K562 (cell line): ENCODE data around the gene FRMPD1. TPM values are rescaled to one million over a fixed set of nuclear protein-coding genes. Genes with fewer than 3 reads are reported as not detected.

ENCODE experiments used
- ATAC-seq: fragments of 200-7000 bp; cut with Tn5 transposase; 3 replicates; pipeline ENCODE4 v1.9.1; 2020; ENCODE audit warnings: moderate library complexity
- BruUV-seq: library from RNA; stranded (reverse); fragments of 400-500 nt; replicated peaks from 2 replicates; lab custom pipeline; 2021; lab: Mats Ljungman, UMichigan
- CTCF ChIA-PET: fragments of 300-600 bp; formaldehyde crosslinking; extraction: SDS; loops from one replicate; lab custom pipeline; 2021; ENCODE audit warnings: low intra/inter-chr PET ratio; lab: Yijun Ruan, JAX
- POLR2A ChIA-PET: fragments of 300-600, 350-650 bp; sonication (Branson Sonifier 250); formaldehyde crosslinking; extraction: SDS; loops from one replicate; lab custom pipeline; 2021; ENCODE audit warnings: antibody characterized with exemption, inconsistent platforms; lab: Yijun Ruan, JAX
- DNase-seq, 4 experiments: peaks; one replicate each; pipeline versions ENCODE4 v3.0.0 to v3.0.0-alpha.2; 2011 to 2018; ENCODE audit warnings: low spot score in 3 of 4, mixed read lengths in 3 of 4; ENCODE audit errors: extremely low read depth in 1 of 4
- FAIRE-seq: peaks from 2 replicates; lab custom pipeline; 2011; peaks lifted over from hg19 to GRCh38; lab: Jason Lieb, UNC
- H2AFZ ChIP-seq: 2 replicates; pipeline ENCODE4 v1.6.0; 2011; ENCODE audit warnings: low read depth, low read length, control low read depth, inconsistent platforms
- H3K27ac ChIP-seq: fragments of 200-600 bp; 3 replicates; pipeline ENCODE4 v1.8.0; 2011; ENCODE audit warnings: low read depth, mild to moderate bottlenecking, control low read depth, inconsistent platforms, low read length, moderate library complexity, mixed read lengths; ENCODE audit errors: extremely low read depth
- H3K27me3 ChIP-seq, 2 experiments: fragments of 300-600 bp in 1 of 2; 2 replicates in 1 of 2; 3 replicates in 1 of 2; pipeline versions ENCODE4 v1.6.0 to v1.8.0; 2011; ENCODE audit warnings: inconsistent platforms in 2 of 2, low read length in 2 of 2, mild to moderate bottlenecking in 1 of 2, mixed read lengths in 1 of 2, moderate library complexity in 1 of 2; ENCODE audit not compliant: control insufficient read depth in 2 of 2, insufficient read depth in 2 of 2
- H3K36me3 ChIP-seq: fragments of 300-600 bp; 3 replicates; pipeline ENCODE4 v1.8.0; 2011; ENCODE audit warnings: mild to moderate bottlenecking, low read length, inconsistent platforms; ENCODE audit not compliant: control insufficient read depth, insufficient read depth
- H3K4me1 ChIP-seq, 2 experiments: fragments of 200-600 bp in 1 of 2; replicated peaks in 1 of 2; 2 replicates in 1 of 2; 3 replicates in 1 of 2; pipeline versions ENCODE4 v1.5.1 to v1.8.0; 2011; ENCODE audit warnings: inconsistent platforms in 2 of 2, low read length in 2 of 2, mild to moderate bottlenecking in 1 of 2, mixed read lengths in 1 of 2, moderate library complexity in 1 of 2; ENCODE audit not compliant: control insufficient read depth in 2 of 2, insufficient read depth in 2 of 2
- H3K4me2 ChIP-seq: 2 replicates; pipeline ENCODE4 v1.6.1; 2011; ENCODE audit warnings: low read length, control low read depth, inconsistent platforms, mixed read lengths; ENCODE audit not compliant: insufficient read depth
- H3K4me3 ChIP-seq: fragments of 200-600 bp; sonication (generic), shearing (Covaris generic); 2 replicates; pipeline ENCODE4 v1.5.1; 2016; ENCODE audit warnings: control low read depth, inconsistent platforms
- H3K79me2 ChIP-seq: fragments of 200-600 bp; 3 replicates; pipeline ENCODE4 v1.8.0; 2011; ENCODE audit warnings: low read length, inconsistent platforms; ENCODE audit not compliant: control insufficient read depth, insufficient read depth
- H3K9ac ChIP-seq, 2 experiments: 2 replicates each; pipeline versions ENCODE4 v1.6.0 to v1.6.1; 2011; ENCODE audit warnings: low read depth in 2 of 2, low read length in 2 of 2, control low read depth in 1 of 2, inconsistent platforms in 1 of 2, mild to moderate bottlenecking in 1 of 2, mixed read lengths in 1 of 2; ENCODE audit not compliant: insufficient read depth in 1 of 2
- H3K9me1 ChIP-seq: one replicate; pipeline ENCODE4 v1.6.0; 2011; ENCODE audit warnings: inconsistent platforms, mild to moderate bottlenecking, low read length, moderate library complexity; ENCODE audit not compliant: control insufficient read depth, insufficient read depth
- H3K9me3 ChIP-seq: replicated peaks from 2 replicates; pipeline ENCODE4 v1.5.1; 2011; ENCODE audit warnings: low read depth, low read length, inconsistent platforms; ENCODE audit not compliant: control insufficient read depth, insufficient read depth
- H4K20me1 ChIP-seq: replicated peaks from 2 replicates; pipeline ENCODE4 v1.6.1; 2011; ENCODE audit warnings: low read length, inconsistent platforms, mixed read lengths; ENCODE audit not compliant: control insufficient read depth, insufficient read depth
- COPS2 ChIP-seq: fragments of 450-650 bp; conservative IDR thresholded peaks from 2 replicates; pipeline ENCODE4 v1.6.1; 2016; ENCODE audit warnings: mild to moderate bottlenecking, moderate library complexity
- E2F4 ChIP-seq: sonication (generic); formaldehyde crosslinking; IDR thresholded peaks from 2 replicates; pipeline ENCODE4 v1.8.0; 2022; ENCODE audit warnings: mild to moderate bottlenecking, low read depth, missing genetic modification reagents
- ESRRA ChIP-seq: fragments of 450-650 bp; IDR thresholded peaks from 2 replicates; pipeline ENCODE4 v1.6.1; 2014; ENCODE audit warnings: low read depth, mild to moderate bottlenecking, moderate library complexity, borderline replicate concordance
- MLLT1 ChIP-seq, 2 experiments: fragments of 450-650 bp; IDR thresholded peaks; 2 replicates each; pipeline ENCODE4 v1.6.1; 2016
- PCBP1 ChIP-seq: fragments of 200-400 bp; formaldehyde crosslinking; IDR thresholded peaks from 2 replicates; pipeline ENCODE4 v1.6.1; 2018; ENCODE audit warnings: mild to moderate bottlenecking, low read depth, low read length; ENCODE audit not compliant: poor library complexity, severe bottlenecking
- PTRF ChIP-seq: fragments of 450-650 bp; IDR thresholded peaks from 2 replicates; pipeline ENCODE4 v1.6.1; 2016; ENCODE audit warnings: mild to moderate bottlenecking, missing genetic modification characterization, missing compliant biosample characterization
- SAFB ChIP-seq: fragments of 200-400 bp; formaldehyde crosslinking; IDR thresholded peaks from 2 replicates; pipeline ENCODE4 v1.6.1; 2017; ENCODE audit warnings: low read depth, low read length, borderline replicate concordance
- USF1 ChIP-seq: sonication (generic); formaldehyde crosslinking; IDR thresholded peaks from 2 replicates; pipeline ENCODE4 v1.9.0; 2022; ENCODE audit warnings: mild to moderate bottlenecking, missing genetic modification reagents
- ZBED1 ChIP-seq: IDR thresholded peaks from 2 replicates; pipeline ENCODE4 v1.6.1; 2014
- whole genome bisulfite sequencing: fragments of 100-300 bp; shearing (Covaris generic); methylation state at CpG from one replicate; pipeline ENCODE4 v1.1.6; 2016; ENCODE audit warnings: low coverage, mixed read lengths; ENCODE audit not compliant: insufficient coverage; ENCODE audit errors: missing lambda C conversion rate; 5-methylcytosine and 5-hydroxymethylcytosine counted together
- in situ Hi-C: fragments of 300-500 bp; cut with MboI; formaldehyde crosslinking; loops from 4 replicates; pipeline ENCODE4 v1.15.0; 2018; ENCODE audit warnings: inconsistent platforms, mixed read lengths
- intact Hi-C: fragments of 100-400 bp; cut with micrococcal nuclease; formaldehyde crosslinking; loops from 2 replicates; pipeline ENCODE4 v1.14.2; 2022
- polyA plus RNA-seq, 8 experiments: library from polyadenylated mRNA; depleted of rRNA in 4 of 8; stranded (reverse) in 5 of 8; unstranded in 3 of 8; fragments of >200 nt; fragmentation: Nextera tagmentation in 2 of 8; fragmentation: Illumina TruSeq in 1 of 8; extraction: Ambion mirVana in 2 of 8; extraction: Trizol in 1 of 8; gene quantifications; 2 replicates each; pipeline versions ENCODE4 v1.2.1 to v1.2.3, GENCODE V29; 2011 to 2014; ENCODE audit warnings: inconsistent platforms in 1 of 8, missing spikeins in 1 of 8
- total RNA-seq, 7 experiments: library from RNA; depleted of rRNA in 6 of 7; stranded (reverse); fragments of >200 nt in 6 of 7; fragmentation: Illumina TruSeq in 2 of 7; extraction: Trizol in 2 of 7; gene quantifications; 2 replicates each; pipeline versions ENCODE4 v1.2.1 to v1.2.3, GENCODE V29; 2011 to 2021; ENCODE audit warnings: low replicate concordance in 1 of 7
- TF ChIP-seq, protein P1 (sequence below): fragments of 200-800 bp; sonication (Bioruptor generic); IDR thresholded peaks from 2 replicates; pipeline ENCODE4 v1.6.1; 2017; ENCODE audit warnings: missing genetic modification characterization, missing compliant biosample characterization

FRMPD1 gene
- total and polyA plus RNA-seq, 9 of the 15 experiments (the other 6 are each of a cell fraction or from before 2014, with no cell fraction given) = not detected

DNA sequence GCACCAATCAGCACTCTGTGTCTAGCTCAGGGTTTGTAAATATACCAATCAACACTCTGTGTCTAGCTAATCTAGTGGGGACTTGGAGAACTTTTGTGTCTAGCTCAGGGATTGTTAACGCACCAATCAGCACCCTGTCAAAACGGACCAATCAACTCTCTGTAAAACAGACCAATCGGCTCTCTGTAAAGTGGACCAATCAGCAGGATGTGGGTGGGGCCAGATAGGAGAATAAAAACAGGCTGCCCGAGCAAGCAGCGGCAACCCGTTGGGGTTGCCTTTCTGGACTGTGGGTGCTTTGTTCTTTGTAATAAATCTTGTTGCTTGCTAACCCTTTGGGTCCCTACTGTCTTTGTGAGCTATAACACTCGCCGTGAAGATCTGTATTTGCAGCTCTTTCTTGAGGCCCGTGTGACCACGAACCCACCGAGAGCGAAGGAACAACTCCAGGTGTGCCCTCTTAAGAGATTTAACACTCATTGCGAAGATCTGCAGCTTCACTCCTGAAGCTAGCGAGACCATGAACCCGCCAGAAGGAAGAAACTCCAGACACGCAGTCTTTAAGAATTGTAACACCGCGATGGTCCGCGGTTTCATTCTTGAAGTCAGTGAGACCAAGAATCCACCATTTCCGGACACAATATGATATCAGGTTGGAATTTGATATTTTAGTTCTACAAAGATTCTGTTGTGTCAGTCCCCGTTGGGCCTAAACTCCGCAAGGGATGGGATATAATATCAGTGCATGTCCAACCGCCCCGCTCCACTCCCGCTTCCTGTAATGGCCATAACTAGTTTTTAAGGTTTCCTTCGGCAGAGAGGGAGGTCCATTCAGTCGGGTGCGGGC, 102.1 kb downstream of the FRMPD1 start (continued):
- TF ChIP-seq MLLT1 (IDR thresholded peaks at IDR 0.05) = 0 out of 4 replicates have a peak, but pooled peaks of 1 of the 2 experiments have one; percentile 30
- TF ChIP-seq PCBP1 = no peak

GRCh38 chr9:37753489-37754190, 102.9 kb downstream of the FRMPD1 start, which contains the start of gene TRMT10B:
TSS of gene TRMT10B (plus strand) at chr9:37753805. CDS start at chr9:37761932, 8,127 bp downstream.
- DNase-seq (peak; percentile 86 to 93 (median 90)), FAIRE-seq (no peak), ATAC-seq (peak; percentile 95)
- ChIA-PET POLR2A (interaction anchor here (1.0 kb wide), 1 partner anchor 14 kb away, joined by 3 read pairs; no protein-coding TSS in a partner anchor), CTCF (no interaction called here)
- WGBS = 21% methylated on average over 38 of the region's 40 CpGs
- intact Hi-C loops (no loop called here), in situ Hi-C loops (loop anchor here (10.0 kb wide), 1 partner anchor 151 kb away; the partner anchor contains the start of gene SLC25A51)
- Histone ChIP-seq H3K9ac (peak within 1 kb of the TSS; percentile 86 to 97), H3K79me2 (peaks cover 12% of the 10 kb centered on the region), H3K36me3 (no peaks in the 10 kb centered on the region), H4K20me1 (no peaks in the 10 kb centered on the region), H2AFZ (peak within 1 kb of the TSS; percentile 99), H3K9me3 (peaks cover 2% of the 10 kb centered on the region; the same call in 1 of the 2 replicates), H3K4me1 (peaks cover 15 to 18% of the 10 kb centered on the region in 2 experiments; a peak in 4 of 5 replicates), H3K9me1 (no peaks in the 10 kb centered on the region), H3K4me3 (peak within 1 kb of the TSS; percentile 89), H3K27ac (peak within 1 kb of the TSS; percentile 71), H3K4me2 (peak within 1 kb of the TSS; percentile 98), H3K27me3 (no peaks in the 10 kb centered on the region)
- BruUV-seq = TSS peak; percentile 75
- TF ChIP-seq ESRRA (no peak), COPS2 (no peak), USF1 (no peak; the same call in 1 of the 2 replicates), ZBED1 (no peak), SAFB (no peak), PTRF (tag) (no peak), E2F4 (CRISPR knock-in tag) (no peak)
- TF ChIP-seq, protein P1, sequence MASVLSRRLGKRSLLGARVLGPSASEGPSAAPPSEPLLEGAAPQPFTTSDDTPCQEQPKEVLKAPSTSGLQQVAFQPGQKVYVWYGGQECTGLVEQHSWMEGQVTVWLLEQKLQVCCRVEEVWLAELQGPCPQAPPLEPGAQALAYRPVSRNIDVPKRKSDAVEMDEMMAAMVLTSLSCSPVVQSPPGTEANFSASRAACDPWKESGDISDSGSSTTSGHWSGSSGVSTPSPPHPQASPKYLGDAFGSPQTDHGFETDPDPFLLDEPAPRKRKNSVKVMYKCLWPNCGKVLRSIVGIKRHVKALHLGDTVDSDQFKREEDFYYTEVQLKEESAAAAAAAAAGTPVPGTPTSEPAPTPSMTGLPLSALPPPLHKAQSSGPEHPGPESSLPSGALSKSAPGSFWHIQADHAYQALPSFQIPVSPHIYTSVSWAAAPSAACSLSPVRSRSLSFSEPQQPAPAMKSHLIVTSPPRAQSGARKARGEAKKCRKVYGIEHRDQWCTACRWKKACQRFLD (CRISPR knock-in tag) = no peak
